Activated T-helper 1 cell treated with Interleukin-2 at 50 U/mL for 16 hours (primary cell): ENCODE data around the gene ERN2.
"Not testable (repeated sequence)": the region's sequence is repeated elsewhere in the genome, so short reads cannot be mapped to it uniquely, and the experiment has no call there.

Source experiments
- DNase-seq: peaks from one replicate; pipeline ENCODE4 v3.0.0-alpha.2; 2020; ENCODE audit warnings: low read depth

The ERN2 gene

DNA sequence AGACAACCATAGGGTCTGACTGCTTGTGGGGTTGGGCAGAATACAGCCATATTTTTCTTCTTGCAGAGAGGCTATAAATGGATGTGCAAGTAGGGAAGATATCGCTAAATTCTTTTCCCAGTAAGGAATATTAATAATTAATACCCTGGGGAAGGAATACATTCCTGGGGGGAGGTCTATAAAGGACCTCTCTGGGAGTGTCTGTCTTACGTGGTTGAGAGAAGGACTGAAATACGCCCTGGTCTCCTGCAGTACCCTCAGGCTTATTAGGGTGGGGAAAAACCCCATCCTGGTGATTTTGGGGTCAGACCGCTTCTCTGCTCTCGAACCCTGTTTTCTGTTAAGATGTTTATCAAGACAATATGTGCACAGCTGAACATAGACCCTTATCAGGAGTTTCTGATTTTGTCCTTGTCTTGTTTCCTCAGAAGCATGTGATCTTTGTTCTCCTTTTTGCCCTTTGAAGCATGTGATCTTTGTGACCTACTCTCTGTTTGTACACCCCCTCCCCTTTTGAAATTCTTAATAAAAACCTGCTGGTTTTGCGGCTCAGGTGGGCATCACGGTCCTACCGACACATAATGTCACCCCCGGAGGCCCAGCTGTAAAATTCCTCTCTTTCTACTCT is 9.7 kb upstream of the ERN2 start:
- not testable (repeated sequence) for DNase-seq

DNA sequence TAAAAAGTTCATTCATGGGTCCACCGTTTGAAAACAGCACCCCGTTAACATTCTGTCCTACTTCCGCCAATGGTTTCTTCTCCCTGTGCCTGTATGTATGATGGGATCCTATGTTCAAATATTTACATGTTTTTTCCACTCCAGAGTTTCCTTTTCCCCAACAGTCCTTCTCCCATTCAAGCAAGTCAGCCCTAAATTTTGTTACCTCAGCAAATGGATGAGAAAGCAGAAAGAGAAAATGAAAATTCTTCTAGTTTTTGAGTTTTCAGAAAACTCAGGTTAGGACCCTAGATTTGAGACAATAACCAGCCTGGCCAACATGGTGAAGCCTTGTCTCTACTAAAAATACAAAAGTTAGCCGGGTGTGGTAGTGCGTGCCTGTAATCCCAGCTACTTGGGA is 3.5 kb upstream of the ERN2 start:
- no peak for DNase-seq

DNA sequence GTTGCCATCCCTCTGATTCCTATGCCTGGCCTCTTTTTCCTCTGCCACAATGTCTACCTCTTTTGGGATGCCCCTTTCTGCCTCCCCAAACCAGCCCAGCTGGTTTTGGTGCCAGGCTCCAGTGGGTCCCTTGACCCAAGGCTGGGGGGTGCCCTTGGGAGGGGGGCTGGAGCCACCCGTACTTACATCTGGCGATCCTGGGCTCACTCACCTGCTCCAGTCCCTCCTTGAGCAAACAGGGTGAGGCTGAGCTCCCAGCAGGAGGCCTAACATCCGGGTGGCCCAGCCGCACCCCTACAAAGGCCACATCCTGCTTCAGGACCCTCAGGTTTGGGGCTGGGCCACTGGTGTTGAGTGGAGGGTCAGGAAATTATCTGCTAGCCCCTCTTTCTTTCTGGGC is 1.2 kb downstream of the ERN2 start:
- no peak for DNase-seq

DNA sequence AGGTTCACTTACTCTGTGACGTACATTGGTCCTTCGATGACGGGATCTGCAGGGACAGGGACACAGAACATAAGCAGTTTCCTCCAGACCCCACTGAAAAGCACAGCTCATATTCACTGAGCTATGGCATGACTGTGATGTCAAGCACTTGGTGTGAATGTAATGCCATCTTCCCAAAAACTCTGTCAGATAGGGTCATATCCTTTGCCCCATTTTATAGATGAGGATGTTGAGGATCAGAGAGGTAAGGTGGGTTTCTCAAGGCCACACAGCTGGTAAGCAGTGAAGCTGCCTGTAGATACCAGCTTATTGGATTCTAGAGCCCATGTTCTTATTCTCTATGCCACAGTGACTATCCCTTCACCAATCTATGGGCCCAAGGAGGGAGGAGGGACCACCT is 2.5 kb downstream of the ERN2 start:
- no peak for DNase-seq

DNA sequence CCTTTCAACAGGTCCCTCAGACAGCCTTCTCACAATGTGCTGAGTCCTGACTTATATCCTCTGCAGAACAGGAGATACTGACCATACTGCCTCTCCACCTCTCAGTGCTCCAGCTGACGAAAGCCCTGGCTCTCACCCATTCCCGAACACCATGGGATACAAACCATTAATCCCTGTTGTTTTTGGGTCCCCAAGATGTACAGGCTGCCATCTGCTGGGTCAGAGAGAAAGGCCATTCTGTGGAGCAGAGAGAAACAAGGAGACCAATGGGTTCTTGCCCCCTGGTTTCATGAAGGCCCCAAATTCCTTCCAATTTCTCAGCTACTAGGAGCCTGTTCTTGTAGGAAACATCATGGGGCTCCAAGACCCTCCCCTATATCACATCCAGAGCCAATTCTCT is 3.0 kb downstream of the ERN2 start:
- no peak for DNase-seq

DNA sequence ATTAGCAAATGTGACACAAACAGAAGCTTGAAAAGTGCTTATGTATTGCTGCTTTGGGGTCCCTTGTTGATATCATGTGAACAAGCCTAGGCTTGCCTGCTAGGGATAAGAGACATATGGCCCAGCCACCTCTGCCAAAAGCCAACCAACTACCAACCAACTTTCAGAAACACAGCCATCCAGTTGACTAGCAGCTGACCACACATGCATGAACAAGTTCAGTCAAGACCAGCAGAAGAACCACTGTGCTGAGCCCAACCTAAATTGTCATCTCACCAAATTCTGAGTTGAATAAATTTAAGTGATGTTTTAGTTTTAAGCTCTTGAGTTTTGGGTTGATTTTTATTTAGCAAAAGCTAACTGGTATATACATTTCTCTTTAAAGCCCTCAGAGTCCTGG is 3.5 kb downstream of the ERN2 start:
- no peak for DNase-seq

DNA sequence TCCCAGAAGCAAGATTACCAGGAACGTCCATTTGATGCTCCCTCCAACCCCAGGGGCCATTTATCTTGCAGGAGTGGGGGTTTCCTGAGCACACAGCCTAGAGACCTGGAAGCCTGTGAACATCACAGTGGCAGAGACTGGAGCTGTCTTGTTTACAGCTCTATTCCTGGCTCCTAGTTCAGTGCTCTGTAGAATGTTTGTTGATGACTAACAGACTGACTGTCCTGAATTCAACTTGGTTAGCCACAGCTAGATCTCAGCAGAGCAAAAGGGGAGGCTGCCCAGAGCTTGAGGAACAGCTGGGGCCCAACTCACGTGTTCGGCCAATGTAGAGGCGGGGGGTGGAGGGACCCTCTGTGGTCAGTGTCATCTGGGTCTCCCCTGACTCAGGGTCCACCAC is 6.6 kb downstream of the ERN2 start:
- no peak for DNase-seq

DNA sequence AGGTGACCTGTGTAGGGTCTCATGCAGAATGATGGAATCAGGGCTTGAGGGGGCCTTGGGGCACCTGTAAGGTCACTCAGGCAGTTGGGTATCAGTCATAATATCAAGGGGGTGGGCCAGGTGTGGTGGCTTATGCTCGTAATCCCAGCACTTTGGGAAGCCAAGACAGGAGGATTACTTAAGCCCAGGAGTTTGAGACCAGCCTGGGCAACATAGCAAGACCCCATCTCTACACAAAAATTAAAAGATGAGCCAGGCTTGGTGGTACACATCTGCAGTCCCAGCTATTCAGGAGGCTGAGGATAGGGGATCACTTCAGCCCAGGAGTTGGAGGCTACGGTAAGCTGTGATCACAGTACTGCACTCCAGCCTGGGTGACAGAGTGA is 7.5 kb downstream of the ERN2 start:
- no peak for DNase-seq

DNA sequence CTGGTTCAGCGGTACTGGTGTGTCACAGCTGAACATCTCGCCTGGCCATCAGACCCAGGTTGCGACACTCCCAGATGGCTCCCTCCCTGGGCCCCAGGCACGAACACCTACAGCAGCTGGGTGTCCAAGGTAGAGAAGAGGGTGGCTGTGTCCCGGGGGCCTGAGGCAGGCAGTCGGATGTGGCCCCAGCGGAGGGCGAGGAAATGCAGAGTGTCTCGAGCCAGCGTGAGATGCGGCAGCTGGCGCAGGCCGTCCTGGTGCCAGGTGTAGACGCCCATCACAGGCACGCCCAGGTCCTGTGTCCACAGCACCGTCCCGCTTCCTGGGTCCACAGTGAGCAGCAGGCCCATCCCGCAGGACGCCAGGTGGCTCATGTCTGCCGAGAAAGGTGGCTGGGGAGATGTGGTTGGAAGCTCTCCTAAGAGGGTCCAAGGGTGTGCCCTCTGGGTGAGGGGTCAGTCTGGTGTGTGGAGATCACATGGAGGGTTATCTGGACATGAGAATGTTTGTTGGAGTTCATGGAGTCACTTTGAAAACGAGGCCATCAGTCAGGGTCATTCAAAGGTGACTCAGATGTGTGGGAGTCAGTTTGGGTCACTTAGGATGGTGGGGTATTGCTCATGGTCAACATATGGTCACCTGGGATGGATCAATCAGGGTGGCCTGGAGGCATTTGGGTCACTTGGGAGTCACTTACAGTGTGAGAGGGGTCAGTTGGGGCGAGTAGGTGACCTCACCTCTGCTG is 8.1 kb downstream of the ERN2 start:
- no peak for DNase-seq

DNA sequence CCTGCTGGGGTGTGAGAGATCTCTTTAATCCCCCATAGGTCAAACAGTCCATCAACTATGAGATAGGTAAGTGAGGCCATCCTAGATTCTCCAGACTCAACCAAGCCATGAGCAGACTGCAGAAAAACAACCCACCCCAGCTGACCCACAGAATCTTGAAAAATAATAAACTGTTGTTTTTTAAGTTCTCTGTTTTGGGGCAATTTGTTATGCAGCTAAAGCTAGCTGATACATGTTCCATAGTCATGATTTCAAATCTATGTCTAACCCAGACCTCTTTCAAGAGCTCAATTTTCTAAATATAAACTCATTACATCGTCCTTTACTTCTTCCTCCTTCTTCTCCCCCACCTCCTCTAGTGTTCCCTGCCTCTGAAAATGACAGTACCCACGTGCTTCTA is 10.1 kb downstream of the ERN2 start:
- DNase-seq, result no peak

GRCh38 chr16:23701045-23701444 is 12.0 kb downstream of the ERN2 start:
- no peak for DNase-seq

DNA sequence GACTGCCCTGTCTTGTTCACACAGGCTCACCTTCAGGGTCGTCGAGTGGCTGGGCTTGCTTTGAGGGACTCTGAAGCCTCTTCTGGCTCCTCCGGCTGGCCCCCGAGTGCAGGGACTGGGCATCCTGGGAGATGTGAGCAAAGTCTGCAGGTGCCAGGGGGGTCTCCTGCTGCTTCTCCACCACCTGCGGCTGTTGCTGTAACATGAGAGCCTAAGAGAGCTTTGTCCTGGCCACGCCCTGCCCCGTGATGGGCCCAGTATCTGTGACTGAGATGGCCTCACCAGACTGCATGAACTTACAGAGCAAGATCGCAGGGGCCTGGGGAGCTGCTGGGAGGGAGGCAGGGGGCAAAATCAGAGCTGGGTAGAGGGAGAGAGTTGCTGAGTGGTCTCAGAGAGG is 12.5 kb downstream of the ERN2 start:
- DNase-seq, result no peak

DNA sequence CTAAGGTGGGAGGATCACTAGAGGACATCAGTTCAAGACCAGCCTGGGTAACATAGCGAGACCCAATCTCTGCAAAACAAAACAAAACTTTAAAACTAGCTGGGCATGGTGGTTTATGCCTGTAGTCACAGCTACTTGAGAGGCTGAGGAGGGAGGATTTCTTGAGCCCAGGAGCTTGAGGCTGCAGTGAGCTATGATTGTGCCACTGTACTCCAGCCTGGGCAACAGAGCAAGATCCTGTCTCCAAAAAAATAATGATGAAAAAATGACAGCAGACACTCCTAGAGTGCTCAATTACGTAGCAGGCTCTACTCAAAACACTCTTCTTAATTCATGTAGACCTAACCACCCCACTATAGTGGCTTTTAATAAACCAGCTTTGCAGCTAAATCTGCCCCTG is 12.9 kb downstream of the ERN2 start:
- DNase-seq, result no peak

- no peak for DNase-seq
These were observed 13.9 kb downstream of the ERN2 start for GRCh38 chr16:23699100-23699499.

GRCh38 chr16:23695756-23696155 is 17.3 kb downstream of the ERN2 start:
- DNase-seq, result no peak

DNA sequence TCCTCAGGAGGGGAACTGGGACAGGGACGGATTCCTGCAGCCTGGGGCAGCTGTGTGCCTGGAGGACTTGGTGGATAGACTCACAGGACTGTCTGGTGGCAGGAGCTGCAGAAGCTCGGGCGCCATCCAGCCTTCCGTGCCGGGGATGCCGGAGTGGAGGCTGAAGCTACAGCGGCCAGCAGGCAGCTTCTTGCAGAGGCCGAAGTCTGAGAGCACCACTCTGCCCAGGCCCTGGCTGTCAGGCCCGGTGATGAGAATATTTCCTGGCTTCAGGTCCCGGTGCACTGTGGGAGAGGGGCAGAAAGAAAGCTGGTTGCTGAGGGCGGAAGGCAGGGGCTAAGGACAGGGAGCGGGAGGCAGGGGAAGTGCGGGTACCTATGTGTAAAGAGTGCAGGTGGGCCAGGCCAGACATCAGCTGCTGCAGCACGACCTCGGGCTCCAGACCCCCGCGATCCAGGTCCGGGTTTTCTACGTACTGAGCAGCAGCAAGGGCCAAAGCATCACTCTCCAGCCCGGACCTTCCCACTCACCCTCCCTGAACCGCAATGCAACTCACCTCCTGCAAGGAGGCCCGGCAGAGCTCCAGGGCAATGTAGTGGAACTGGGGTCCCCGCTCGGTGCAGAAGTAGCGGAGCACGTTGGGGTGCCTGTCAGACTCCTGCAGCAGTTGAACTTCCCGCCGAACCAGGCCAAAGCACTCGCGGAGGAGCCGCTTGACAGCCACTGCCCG is 18.2 kb downstream of the ERN2 start:
- no peak for DNase-seq

DNA sequence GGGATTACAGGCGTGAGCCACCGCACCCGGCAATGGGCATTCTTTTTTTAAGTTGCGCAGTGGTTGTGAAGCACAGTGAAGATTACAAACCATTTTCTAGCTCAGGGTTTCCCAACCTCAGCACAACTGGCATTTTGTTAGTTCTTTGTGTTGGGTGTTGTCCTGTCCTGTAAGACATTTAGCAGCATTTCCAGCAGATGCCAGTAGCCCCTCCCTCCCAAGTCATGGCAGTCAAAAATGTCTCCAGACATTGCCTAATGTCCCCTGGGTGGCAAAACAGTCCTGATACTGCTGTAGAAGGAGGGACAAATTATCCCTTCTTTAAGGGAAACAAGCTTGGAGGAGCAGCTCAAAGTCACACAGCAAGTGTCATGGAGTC is 18.8 kb downstream of the ERN2 start:
- no peak for DNase-seq

DNA sequence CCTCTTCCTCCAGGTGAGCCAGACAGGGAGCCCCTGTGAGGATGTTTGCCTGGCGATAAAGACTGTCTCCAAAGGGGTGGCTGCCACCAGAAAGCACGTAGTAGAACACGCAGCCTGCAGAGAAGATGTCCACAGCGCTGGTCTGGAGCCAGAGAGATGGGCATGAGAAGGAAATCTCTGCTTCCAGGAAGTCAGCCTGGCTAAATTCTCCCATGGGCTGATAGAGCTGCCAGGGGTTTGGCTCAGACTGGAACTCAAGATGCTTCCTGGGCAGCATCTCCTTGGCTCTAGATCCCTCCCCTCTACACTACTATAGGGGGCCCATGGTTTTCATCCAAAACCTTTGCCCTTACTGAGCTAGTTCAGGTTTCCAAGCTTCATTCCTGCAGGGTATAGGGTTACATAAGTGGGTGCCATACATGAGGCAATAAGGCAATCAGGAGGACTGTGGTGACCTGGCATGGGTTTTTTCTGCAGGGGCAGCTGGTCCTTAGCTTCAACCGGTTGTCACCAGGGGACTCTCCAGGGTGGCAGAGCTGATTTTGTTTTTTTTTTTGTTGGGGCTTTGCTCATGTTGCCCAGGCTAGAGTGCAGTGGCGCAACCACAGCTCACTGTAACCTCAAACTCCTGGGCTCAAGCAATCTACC is 20.7 kb downstream of the ERN2 start:
- DNase-seq, result no peak

DNA sequence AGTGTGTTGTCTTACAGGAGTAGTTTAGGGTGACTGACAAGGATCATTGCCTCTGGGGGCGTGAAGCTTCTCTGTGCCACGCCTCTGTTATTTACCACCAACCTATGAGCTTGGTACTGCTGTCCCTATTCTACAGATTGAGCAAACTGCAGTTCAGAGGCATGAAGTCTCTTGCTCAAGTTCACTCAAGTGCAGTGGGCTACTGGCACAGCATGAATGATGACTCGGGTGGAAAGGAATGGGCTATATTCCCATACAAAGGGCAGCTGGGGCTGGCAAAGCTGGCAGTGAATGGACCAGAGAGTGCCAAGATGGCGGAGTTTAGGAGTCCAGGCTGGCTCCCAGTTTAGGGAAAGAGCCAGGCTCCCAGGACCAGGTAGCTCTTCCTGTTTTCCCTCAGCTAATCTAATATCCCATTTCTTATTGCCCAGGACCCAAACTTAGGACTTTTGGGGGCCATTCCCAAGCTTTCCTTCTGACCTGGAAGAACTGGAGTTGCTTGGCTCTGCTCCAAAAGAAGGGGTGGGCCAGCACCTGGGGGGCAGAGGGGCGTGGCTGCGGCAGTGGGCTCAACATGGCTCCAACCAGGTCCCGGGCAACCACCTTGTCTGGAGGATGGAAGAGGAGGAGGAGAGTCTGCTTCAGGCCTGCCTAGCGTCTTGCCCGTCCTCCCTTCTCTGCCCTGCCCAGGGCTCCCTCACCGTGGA is 21.4 kb downstream of the ERN2 start:
- DNase-seq, result no peak

DNA sequence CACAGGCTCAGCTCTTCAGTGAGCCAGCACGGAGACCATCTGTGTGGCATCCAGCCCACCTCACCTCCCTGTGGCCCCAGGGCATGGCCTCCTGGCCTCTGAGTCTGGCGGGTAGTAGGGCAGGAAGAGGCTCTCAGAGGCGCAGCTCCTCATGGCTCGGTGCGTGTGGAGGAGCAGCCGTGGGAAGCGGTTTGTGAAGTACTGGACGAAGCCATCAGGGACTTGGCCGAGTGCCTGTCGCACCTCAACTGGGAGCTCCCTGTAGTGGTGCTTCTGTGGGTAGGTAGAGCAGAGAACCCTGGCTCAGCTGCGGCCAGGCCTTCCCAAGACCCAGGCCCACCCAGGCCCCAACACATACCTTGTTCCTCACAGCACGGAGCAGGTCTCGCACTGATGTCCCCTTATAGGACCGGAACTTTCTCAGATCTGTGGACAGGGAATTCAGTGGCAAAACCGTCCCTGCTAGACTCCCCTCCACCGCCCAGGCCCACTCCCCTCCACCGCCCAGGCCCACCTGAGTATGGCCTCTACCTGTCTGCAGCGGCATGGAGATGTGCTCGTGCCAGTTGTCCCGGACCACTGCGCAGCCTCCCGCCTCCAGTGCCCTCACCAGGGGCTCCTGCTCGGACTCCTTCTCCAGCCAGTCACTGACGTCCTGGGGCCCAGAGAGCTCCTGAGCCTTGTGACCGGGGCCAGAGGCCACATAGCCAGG is 22.1 kb downstream of the ERN2 start:
- DNase-seq, result no peak

GRCh38 chr16:23689442-23690187 is 23.4 kb downstream of the ERN2 start:
- no peak for DNase-seq
